SJSA1 (cell line): ENCODE data around the gene FOCAD. TPM values are rescaled to one million over a fixed set of nuclear protein-coding genes. Genes with fewer than 3 reads are reported as not detected.

Experiments
- DNase-seq, 2 experiments: peaks; one replicate each; pipeline ENCODE4 v3.0.0-alpha.2; 2015 to 2020; ENCODE audit warnings: low spot score in 2 of 2, low read depth in 1 of 2
- H3K27ac ChIP-seq: fragments of 250-450 bp; sonication (Bioruptor Pico); 2 replicates; pipeline ENCODE4 v1.5.1; 2020; ENCODE audit warnings: mild to moderate bottlenecking, moderate library complexity
- H3K27me3 ChIP-seq: fragments of 250-450 bp; sonication (Bioruptor Pico); replicated peaks from 2 replicates; pipeline ENCODE4 v1.5.1; 2020; ENCODE audit warnings: mild to moderate bottlenecking, moderate library complexity
- H3K36me3 ChIP-seq: fragments of 250-450 bp; sonication (Bioruptor Pico); 2 replicates; pipeline ENCODE4 v1.5.1; 2020; ENCODE audit warnings: mild to moderate bottlenecking
- H3K4me1 ChIP-seq: fragments of 250-450 bp; sonication (Bioruptor Pico); replicated peaks from 2 replicates; pipeline ENCODE4 v1.6.1; 2021; ENCODE audit warnings: mild to moderate bottlenecking
- H3K4me3 ChIP-seq: fragments of 250-450 bp; sonication (Bioruptor Pico); 2 replicates; pipeline ENCODE4 v1.5.1; 2020; ENCODE audit warnings: mild to moderate bottlenecking
- H3K9me3 ChIP-seq: fragments of 250-450 bp; sonication (Bioruptor Pico); replicated peaks from 2 replicates; pipeline ENCODE4 v1.5.1; 2020; ENCODE audit warnings: mild to moderate bottlenecking
- total RNA-seq: library from RNA; depleted of rRNA; stranded (reverse); fragments of >200 nt; shearing (Covaris generic); gene quantifications from 2 replicates; pipeline ENCODE4 v1.2.3, GENCODE V29; 2014; rRNA removed

The FOCAD gene
- total RNA-seq, 1 experiment from 2014 or later = 25.0 TPM

DNA sequence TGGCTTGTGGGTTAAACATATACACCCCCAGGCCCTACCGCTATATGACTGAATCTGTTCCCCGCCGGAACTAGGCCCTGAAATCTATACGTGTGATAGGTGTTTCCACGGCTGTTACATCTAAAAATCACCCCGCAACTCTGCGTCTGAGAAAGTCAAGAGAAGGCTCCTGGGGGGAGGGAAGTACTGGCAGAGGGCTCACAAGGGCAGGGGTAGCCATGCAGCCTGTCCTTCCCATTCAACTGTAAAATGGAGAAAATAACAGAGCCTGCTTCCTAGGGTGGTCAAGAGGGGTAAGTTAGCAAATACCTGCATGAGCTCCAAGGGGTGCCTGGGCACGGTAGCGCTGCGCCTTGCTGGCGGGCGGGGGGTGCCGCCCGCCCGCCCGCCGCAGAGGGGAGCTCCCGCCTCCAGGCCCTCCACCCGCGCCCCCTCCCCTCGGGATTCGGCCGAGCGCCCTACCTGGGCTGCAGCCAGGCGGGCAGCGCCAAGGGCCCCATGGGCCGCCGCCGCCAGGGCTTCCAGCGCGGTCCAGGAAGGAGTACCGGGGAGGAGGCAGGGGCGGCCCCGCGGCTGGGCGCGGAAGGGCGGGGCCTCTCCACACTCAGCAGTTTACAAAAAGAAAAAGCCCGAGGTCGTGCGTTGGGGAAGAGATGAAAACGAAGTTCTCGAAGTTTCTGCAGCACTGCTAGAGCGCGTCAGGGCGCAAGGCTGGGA lies 347.2 kb downstream of the FOCAD start, which contains the start of gene HACD4:
TSS of gene HACD4 (minus strand) at position 550 of the 717 bp plus-strand sequence. CDS start at position 500, 50 bp downstream.
- peak within 1 kb of the TSS; percentile 43 for H3K27ac ChIP-seq

DNA sequence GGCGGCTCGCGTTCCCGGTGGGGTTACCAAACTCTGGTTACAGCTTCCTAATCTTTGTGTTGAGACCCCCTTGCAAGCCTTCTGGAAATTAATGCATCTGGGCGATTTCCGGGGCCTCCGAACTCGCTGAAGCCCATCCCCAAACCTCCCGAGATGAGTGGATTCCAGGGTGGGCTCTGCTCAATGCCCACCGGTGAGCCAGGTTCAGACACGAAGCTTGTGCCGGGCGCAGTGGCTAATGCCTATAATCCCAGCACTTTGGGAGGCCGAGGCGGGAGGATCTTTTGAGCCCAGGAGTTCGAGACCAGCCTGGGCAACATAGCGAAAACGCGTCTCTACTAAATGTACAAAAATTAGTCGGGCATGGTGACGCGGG lies 347.7 kb downstream of the FOCAD start:
- no peaks in the 10 kb centered on the region for H3K36me3 ChIP-seq
- H3K27me3 ChIP-seq = no peaks in the 10 kb centered on the region
- no peaks in the 10 kb centered on the region for H3K9me3 ChIP-seq
- peak overlapping the region; percentile 43 for H3K4me3 ChIP-seq
- DNase-seq = no peak
- H3K4me1 ChIP-seq = peaks cover 29% of the 10 kb centered on the region
- peak overlapping the region; percentile 43 for H3K27ac ChIP-seq

More for the DNA sequence above, 347.2 kb downstream of the FOCAD start, which contains the start of gene HACD4:
- DNase-seq = peak; percentile 8 to 41
- peaks cover 32% of the 10 kb centered on the region for H3K4me1 ChIP-seq
- H3K36me3 ChIP-seq = no peaks in the 10 kb centered on the region
- H3K4me3 ChIP-seq = peak within 1 kb of the TSS; percentile 43
- H3K27me3 ChIP-seq = no peaks in the 10 kb centered on the region
- no peaks in the 10 kb centered on the region for H3K9me3 ChIP-seq

DNA sequence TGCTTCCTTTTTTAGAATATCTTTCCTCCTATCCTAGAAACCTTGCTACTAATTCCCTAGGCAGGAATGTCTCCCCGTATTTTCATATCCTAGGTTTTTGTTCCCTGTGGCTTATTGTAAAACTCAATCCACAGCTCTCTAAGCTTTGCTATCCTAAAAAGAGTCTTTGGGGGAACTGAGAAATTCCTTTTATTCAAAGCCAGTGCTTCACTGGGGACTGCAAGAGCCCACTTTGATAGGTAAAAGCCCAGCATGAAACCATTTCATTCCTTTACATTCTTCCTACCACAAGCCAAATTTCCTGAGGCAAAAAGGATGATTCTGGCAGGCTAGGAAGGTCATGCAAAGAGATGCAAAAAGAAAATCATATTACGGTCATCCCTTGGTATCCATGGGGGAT lies 353.2 kb downstream of the FOCAD start:
- no peaks in the 10 kb centered on the region for H3K27me3 ChIP-seq
- H3K4me3 ChIP-seq = no peak overlapping the region
- no peaks in the 10 kb centered on the region for H3K9me3 ChIP-seq
- no peaks in the 10 kb centered on the region for H3K36me3 ChIP-seq
- H3K27ac ChIP-seq = no peak overlapping the region
- DNase-seq = no peak
- no peaks in the 10 kb centered on the region for H3K4me1 ChIP-seq

DNA sequence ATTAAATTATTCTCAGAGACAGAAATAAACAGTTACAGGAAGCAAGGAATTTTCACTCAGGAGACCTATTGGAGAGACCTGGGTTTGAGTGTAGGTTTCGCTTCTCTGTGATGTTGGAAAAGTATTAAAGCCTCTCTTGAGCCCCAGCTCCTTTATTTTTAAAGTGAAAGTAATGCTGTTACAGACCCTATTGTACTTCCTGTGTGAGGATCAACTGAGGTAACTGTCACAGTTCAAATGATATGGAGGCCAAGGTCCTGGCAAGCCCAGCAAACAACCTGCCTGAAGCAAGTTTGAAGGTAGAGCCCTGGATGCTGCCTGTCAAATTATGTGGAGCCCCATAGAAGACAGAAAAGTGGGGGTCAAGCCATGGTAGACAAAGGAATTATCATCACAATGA lies 355.2 kb downstream of the FOCAD start:
- H3K4me3 ChIP-seq = no peak overlapping the region
- H3K27me3 ChIP-seq = no peaks in the 10 kb centered on the region
- H3K4me1 ChIP-seq = no peaks in the 10 kb centered on the region
- no peak for DNase-seq
- no peaks in the 10 kb centered on the region for H3K36me3 ChIP-seq
- no peaks in the 10 kb centered on the region for H3K9me3 ChIP-seq
- no peak overlapping the region for H3K27ac ChIP-seq

DNA sequence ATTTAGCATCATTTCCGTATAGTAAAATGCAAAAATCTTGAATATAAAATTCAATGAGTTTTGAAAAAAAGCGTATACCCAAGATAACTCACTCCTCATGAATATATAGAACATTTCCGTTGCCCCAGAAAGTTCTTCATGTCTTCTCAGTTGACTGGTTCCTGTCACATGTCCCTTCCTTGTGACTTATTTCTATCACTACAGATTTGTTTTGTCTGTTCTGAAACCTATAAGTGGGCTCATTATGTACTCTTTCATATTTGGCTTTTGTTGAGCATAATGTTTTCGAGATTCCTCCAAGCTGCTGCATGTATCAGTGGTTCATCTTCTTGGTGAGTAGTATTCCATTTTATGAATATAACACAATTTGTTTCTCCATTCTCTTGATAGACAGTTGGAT lies 358.4 kb downstream of the FOCAD start:
- no peak for DNase-seq
- Histone ChIP-seq H3K4me3 (no peak overlapping the region), H3K4me1 (no peaks in the 10 kb centered on the region), H3K27ac (no peak overlapping the region), H3K27me3 (no peaks in the 10 kb centered on the region), H3K9me3 (no peaks in the 10 kb centered on the region), H3K36me3 (no peaks in the 10 kb centered on the region)

DNA sequence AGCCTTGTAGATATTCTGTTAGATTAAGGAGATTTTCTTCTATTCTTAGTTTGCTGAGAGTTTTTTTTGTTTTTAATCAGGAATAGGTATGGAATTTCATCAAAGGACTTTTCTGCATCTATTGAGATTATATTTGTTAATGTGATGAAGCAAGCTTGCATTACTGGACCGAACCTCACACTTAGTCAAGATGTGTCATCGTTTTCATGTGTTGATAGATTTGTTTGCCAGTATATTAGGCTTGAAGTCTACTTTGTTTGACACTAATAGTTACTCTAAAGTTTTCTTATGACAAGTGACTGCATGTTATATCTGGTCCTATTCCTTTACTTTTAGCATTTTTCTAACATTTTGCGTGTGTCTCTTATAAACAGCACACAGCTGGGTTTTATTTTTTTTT lies 359.8 kb downstream of the FOCAD start:
- H3K27ac ChIP-seq = no peak overlapping the region
- DNase-seq = no peak

More for the DNA sequence above, 359.8 kb downstream of the FOCAD start:
- Histone ChIP-seq H3K36me3 (no peaks in the 10 kb centered on the region), H3K4me3 (no peak overlapping the region), H3K9me3 (no peaks in the 10 kb centered on the region), H3K27me3 (no peaks in the 10 kb centered on the region), H3K4me1 (no peaks in the 10 kb centered on the region)

Other genes starting within 250 kb of the FOCAD start
- gene MLLT3, start 61.8 kb upstream of the FOCAD start, total RNA-seq = 9.4 and 13.9 TPM in 2 replicates